ENCODE data around the gene GALNT17.
A peak's percentile ranks its signal among the peaks of the same experiment; 100 is the strongest.
"Not testable (repeated sequence)": the region's sequence is repeated elsewhere in the genome, so short reads cannot be mapped to it uniquely, and the experiment has no call there.

GALNT17 gene

GRCh38 chr7:71727347-71727746 is 595.4 kb downstream of the GALNT17 start:
- Histone ChIP-seq H3K9ac (ENCODE audit: low read length) (no peak overlapping the region), H3K4me1 (ENCODE audit: low read length) (no peaks in the 10 kb centered on the region), H3K79me2 (ENCODE audit: low read length) (no peaks in the 10 kb centered on the region), H3K4me3 (ENCODE audit: low read length) (no peak overlapping the region), H3K36me3 (replicated peaks; ENCODE audit: low read depth, low read length) (no peaks in the 10 kb centered on the region), H2AFZ (ENCODE audit: low read depth, low read length) (no peak overlapping the region), H3K27ac (ENCODE audit: low read length) (no peak overlapping the region), H4K20me1 (ENCODE audit: insufficient read depth, low read length) (no peaks in the 10 kb centered on the region), H3K27me3 (ENCODE audit: low read depth, low read length) (no peaks in the 10 kb centered on the region), H3K9me3 (ENCODE audit: insufficient read depth, low read length) (no peaks in the 10 kb centered on the region), H3K4me2 (ENCODE audit: low read length) (no peak overlapping the region)
- TF ChIP-seq EZH2phosphoT487 (IDR thresholded peaks at IDR 0.05; ENCODE audit: low read depth), result no peak
- TF ChIP-seq CTCF (IDR thresholded peaks at IDR 0.05; ENCODE audit: low read depth, low read length), result no peak

GRCh38 chr7:71731740-71732139 is 599.8 kb downstream of the GALNT17 start:
- Histone ChIP-seq H3K9me3 (ENCODE audit: insufficient read depth, low read length) (no peaks in the 10 kb centered on the region), H3K36me3 (replicated peaks; ENCODE audit: low read depth, low read length) (no peaks in the 10 kb centered on the region)
- TF ChIP-seq EZH2phosphoT487 (IDR thresholded peaks at IDR 0.05; ENCODE audit: low read depth) (no peak), CTCF (IDR thresholded peaks at IDR 0.05; ENCODE audit: low read depth, low read length) (no peak)

GRCh38 chr7:71733107-71733870 is 601.3 kb downstream of the GALNT17 start:
- Histone ChIP-seq H3K27me3 (ENCODE audit: low read depth, low read length) (no peaks in the 10 kb centered on the region), H3K9ac (ENCODE audit: low read length) (no peak overlapping the region), H3K4me3 (ENCODE audit: low read length) (no peak overlapping the region), H2AFZ (ENCODE audit: low read depth, low read length) (no peak overlapping the region), H3K4me1 (ENCODE audit: low read length) (no peaks in the 10 kb centered on the region), H3K9me3 (ENCODE audit: insufficient read depth, low read length) (no peaks in the 10 kb centered on the region), H3K27ac (ENCODE audit: low read length) (no peak overlapping the region), H3K36me3 (replicated peaks; ENCODE audit: low read depth, low read length) (no peaks in the 10 kb centered on the region), H3K4me2 (ENCODE audit: low read length) (no peak overlapping the region), H4K20me1 (ENCODE audit: insufficient read depth, low read length) (no peaks in the 10 kb centered on the region), H3K79me2 (ENCODE audit: low read length) (no peaks in the 10 kb centered on the region)
- TF ChIP-seq CTCF (IDR thresholded peaks at IDR 0.05; ENCODE audit: low read depth, low read length) (peak; percentile 91), EZH2phosphoT487 (IDR thresholded peaks at IDR 0.05; ENCODE audit: low read depth) (no peak)

More at GRCh38 chr7:71731740-71732139, 599.8 kb downstream of the GALNT17 start:
- H2AFZ ChIP-seq (ENCODE audit: low read depth, low read length), result no peak overlapping the region
- no peaks in the 10 kb centered on the region for H3K4me1 ChIP-seq (ENCODE audit: low read length)
- no peak overlapping the region for H3K9ac ChIP-seq (ENCODE audit: low read length)
- H3K4me2 ChIP-seq (ENCODE audit: low read length), result no peak overlapping the region
- H3K27ac ChIP-seq (ENCODE audit: low read length), result no peak overlapping the region
- no peaks in the 10 kb centered on the region for H4K20me1 ChIP-seq (ENCODE audit: insufficient read depth, low read length)
- H3K4me3 ChIP-seq (ENCODE audit: low read length), result no peak overlapping the region
- no peaks in the 10 kb centered on the region for H3K79me2 ChIP-seq (ENCODE audit: low read length)
- H3K27me3 ChIP-seq (ENCODE audit: low read depth, low read length), result no peaks in the 10 kb centered on the region

- Histone ChIP-seq H3K9ac (ENCODE audit: low read length) (no peak overlapping the region), H3K4me2 (ENCODE audit: low read length) (no peak overlapping the region), H3K9me3 (ENCODE audit: insufficient read depth, low read length) (no peaks in the 10 kb centered on the region), H4K20me1 (ENCODE audit: insufficient read depth, low read length) (no peaks in the 10 kb centered on the region), H3K4me3 (ENCODE audit: low read length) (no peak overlapping the region), H3K27me3 (ENCODE audit: low read depth, low read length) (no peaks in the 10 kb centered on the region), H3K4me1 (ENCODE audit: low read length) (no peaks in the 10 kb centered on the region), H3K27ac (ENCODE audit: low read length) (no peak overlapping the region), H3K79me2 (ENCODE audit: low read length) (no peaks in the 10 kb centered on the region), H3K36me3 (replicated peaks; ENCODE audit: low read depth, low read length) (no peaks in the 10 kb centered on the region), H2AFZ (ENCODE audit: low read depth, low read length) (no peak overlapping the region)
- peak; percentile 86 for TF ChIP-seq CTCF (IDR thresholded peaks at IDR 0.05; ENCODE audit: low read depth, low read length)
- no peak for TF ChIP-seq EZH2phosphoT487 (IDR thresholded peaks at IDR 0.05; ENCODE audit: low read depth)
These were observed 604.1 kb downstream of the GALNT17 start for GRCh38 chr7:71735961-71736556.

- not testable (repeated sequence) for H3K9ac ChIP-seq (ENCODE audit: low read length); H3K9me3 ChIP-seq (ENCODE audit: insufficient read depth, low read length); H2AFZ ChIP-seq (ENCODE audit: low read depth, low read length); H3K79me2 ChIP-seq (ENCODE audit: low read length); H3K27me3 ChIP-seq (ENCODE audit: low read depth, low read length); H3K36me3 ChIP-seq (replicated peaks; ENCODE audit: low read depth, low read length); H4K20me1 ChIP-seq (ENCODE audit: insufficient read depth, low read length); H3K4me3 ChIP-seq (ENCODE audit: low read length); H3K4me2 ChIP-seq (ENCODE audit: low read length); H3K4me1 ChIP-seq (ENCODE audit: low read length); H3K27ac ChIP-seq (ENCODE audit: low read length)
These were observed 606.1 kb downstream of the GALNT17 start for GRCh38 chr7:71737931-71738540.
